ENCODE results near the gene SERPINE1.
"Not testable (repeated sequence)": the region's sequence is repeated elsewhere in the genome, so short reads cannot be mapped to it uniquely, and the experiment has no call there.

Gene SERPINE1

GRCh38 chr7:101102026-101102425, 24.9 kb upstream of the SERPINE1 start:
- no peak for DNase-seq (ENCODE audit: low spot score)

GRCh38 chr7:101103701-101104100, 23.2 kb upstream of the SERPINE1 start:
- not testable (repeated sequence) for DNase-seq (ENCODE audit: low spot score)

DNA sequence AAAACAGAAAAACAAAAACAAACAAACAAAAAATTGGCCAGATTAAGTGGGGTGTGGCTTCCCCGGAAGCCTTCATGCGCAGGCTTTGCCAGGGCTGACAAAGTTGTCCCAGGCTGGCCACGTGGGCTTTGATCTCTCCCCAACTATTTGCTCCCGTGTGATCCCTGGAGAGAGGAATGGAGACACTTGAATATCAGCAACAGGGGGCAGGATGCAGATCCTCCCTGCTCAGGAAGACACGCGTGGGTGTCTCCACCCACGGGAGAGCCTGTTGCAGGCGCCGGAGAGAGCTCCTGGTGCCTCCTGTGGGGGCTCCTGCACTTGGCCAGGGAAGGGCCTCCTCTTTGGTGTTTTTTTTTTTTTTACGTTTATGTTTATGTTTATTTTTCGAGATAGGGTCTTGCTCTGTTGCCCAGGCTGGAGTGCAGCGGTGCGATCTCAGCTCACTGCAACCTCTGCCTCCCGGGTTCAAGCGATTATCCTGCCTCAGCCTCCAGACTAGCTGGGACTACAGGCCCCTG, 22.7 kb upstream of the SERPINE1 start:
- DNase-seq (ENCODE audit: low spot score): no peak

DNA sequence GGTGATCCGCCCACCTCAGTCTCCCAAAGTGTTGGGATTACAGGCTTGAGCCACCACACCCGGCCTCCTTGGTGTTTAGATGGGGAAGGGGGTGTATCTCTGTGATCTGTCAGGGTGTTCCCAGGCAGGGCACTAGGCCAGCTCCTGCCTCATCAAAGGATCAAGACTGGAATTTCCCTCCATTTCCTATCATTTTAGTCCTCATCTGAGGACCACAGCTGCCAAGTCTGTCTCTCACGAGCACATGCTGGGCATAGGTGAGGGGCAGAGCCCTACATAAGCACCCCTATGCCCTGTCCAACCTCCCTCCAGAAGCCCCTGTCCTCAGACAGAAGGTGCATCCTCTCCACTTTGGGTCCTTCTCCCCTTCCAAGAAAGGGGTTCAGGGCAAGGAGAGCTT, 22.1 kb upstream of the SERPINE1 start:
- no peak for DNase-seq (ENCODE audit: low spot score)

DNA sequence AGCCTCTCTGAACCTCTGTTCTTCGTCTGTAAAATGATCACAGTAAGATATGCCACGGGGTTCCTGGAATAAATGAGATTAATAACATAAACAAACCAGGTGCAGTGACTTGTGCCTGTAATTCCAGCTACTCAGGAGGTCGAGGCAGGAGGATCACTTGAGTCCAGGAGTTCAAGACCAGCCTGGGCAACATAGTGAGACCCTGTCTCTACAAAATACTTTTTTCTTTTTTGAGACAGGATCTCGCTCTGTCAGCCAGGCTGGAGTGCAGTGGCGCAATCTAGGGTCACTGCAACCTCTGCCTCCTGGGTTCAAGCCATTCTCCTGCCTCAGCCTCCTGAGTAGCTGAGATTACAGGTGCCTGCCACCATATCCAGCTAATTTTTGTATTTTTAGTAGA, 21.7 kb upstream of the SERPINE1 start:
- DNase-seq (ENCODE audit: low spot score): not testable (repeated sequence)

- DNase-seq (ENCODE audit: low spot score): no peak
Measured at GRCh38 chr7:101106386-101106785, 20.5 kb upstream of the SERPINE1 start.

DNA sequence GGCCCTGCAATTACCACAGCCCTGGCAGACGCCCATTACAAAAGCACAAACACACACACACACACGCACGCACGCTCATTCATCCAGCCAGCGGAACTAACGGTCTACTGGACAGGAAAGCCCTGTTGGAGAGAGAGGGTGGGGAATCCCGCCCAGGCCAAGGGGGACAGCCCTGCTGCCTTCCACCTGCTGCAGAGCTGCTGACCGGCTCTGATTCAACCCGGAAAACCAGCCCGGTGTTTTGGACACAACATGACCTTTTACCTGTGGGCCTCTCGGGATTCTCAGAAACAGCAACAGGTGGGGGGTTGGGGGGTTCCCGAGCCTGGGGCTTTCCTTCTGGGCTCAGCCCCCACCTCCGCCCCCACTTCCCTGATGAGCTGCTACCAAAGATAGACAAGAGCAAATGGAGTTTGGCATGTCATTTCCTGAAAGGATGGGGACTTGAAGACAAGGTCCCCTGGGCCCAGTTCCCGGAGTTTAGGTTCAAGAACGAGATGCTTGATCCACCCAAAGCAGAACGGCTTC, 18.5 kb upstream of the SERPINE1 start:
- no peak for DNase-seq (ENCODE audit: low spot score)

DNA sequence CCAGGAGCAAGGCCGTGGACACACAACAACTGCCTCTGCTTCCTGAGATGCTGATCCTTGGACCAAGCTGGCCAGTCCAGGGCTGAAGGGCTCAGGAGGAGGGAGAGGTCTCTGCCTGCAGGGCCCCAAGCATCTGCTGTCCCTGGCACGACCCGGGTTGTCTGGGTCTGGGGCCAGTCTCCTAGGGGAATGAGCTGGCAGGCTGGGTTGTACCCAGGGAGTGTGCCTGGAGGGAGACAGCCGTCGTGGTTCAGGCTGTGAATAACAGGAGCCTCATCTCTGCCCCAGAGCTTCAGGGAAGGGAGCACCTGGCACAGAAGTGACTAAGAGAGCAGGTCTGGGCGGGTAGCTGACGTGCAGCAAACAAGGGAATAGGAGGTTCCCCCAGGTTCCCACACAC, 17.9 kb upstream of the SERPINE1 start:
- no peak for DNase-seq (ENCODE audit: low spot score)

DNA sequence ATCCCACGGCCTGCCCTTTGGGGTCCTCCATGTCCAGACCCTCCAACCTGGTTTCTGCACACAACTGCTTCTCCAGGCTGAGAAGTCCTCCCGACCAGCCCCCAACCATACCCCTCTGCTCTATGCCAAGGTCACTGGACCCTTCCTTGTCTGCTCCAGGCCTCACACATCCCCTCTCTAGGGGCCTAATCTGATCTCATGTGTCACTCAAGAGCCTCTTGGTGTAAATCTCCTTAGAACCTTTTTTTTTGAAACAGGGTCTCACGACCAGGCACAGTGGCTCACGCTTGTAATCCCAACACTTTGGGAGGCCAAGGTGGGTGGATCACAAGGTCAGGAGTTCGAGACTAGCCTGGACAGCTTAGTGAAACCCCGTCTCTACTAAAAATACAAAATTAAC, 17.5 kb upstream of the SERPINE1 start:
- DNase-seq (ENCODE audit: low spot score): no peak

GRCh38 chr7:101111261-101111660, 15.6 kb upstream of the SERPINE1 start:
- DNase-seq (ENCODE audit: low spot score): no peak

GRCh38 chr7:101112233-101112632, 14.7 kb upstream of the SERPINE1 start:
- no peak for DNase-seq (ENCODE audit: low spot score)

- DNase-seq (ENCODE audit: low spot score): not testable (repeated sequence)
Measured at GRCh38 chr7:101113140-101113539, 13.8 kb upstream of the SERPINE1 start.

DNA sequence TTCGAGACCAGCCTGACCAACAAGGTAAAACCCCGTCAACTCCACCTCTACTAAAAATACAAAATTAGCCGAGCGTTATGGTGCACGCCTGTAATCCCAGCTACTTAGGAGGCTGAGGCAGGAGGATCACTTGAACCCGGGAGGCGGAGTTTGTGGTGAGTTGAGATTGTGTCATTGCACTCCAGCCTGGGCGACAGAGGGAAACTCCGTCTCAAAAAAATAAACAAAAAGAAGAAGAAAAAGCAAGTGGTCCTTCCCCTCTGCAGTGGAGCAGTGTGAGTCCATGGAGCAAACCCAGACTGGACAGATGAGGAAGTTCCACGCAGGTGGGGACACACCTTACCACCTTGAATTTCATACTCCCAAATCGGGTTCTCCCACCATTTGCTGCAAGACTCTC, 13.1 kb upstream of the SERPINE1 start:
- DNase-seq (ENCODE audit: low spot score): no peak

GRCh38 chr7:101114492-101114891, 12.4 kb upstream of the SERPINE1 start:
- no peak for DNase-seq (ENCODE audit: low spot score)

DNA sequence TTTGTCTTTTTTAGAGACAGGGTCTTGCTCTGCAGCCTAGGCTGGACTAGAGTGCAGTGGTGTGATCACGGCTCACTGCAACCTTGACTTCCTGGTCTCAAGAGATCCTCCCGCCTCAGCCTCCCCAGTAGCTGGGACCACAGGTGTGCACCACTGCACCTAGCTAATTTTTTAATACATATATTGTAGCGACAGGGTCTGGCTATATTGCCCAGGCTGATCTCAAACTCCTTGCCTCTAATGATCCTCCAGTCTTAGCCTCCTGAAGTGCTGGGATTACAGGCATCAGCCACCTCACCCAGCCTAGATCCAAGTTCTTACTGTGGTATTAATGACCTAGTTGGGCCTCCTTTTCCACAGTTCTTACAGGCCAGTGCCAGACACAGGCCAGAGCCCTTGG, 11.7 kb upstream of the SERPINE1 start:
- no peak for DNase-seq (ENCODE audit: low spot score)

DNA sequence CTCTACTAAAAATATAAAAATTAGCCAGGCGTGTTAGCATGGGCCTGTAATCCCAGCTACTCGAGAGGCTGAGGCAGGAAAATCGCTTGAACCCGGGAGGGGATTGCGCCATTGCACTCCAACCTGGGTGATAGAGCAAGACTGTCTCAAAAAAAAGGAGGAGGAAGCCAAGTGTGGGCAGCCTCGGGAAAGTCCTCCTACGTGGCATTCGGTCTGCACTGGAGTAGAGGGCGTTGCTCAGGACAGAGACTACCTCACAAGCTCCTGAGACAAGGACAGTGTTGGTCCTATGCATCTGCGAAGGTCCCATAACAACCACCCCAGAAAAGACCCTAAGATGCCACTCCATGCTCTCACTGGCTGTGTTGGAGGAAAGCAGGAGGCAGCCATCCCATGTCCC, 10.0 kb upstream of the SERPINE1 start:
- DNase-seq (ENCODE audit: low spot score): no peak

DNA sequence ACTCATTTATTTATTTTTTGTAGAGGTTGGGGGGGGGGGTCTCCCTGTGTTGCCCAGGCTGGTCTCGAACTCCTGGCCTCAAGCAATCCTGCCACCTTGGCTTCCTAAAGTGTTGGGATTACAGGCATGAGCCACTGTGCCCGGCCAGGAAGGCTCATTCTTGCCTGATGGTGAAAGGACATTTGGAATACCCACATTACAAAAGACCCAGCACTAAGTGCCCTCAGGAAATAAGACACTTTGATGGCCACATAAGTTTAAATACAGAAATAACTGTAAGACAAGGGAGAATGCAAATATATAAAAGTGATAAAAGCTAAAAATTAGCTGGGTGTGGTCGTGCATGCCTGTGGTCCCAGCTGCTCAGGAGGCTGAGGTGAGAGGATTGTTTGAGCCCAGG, 8.0 kb upstream of the SERPINE1 start:
- DNase-seq (ENCODE audit: low spot score): no peak

GRCh38 chr7:101119876-101120275, 7.0 kb upstream of the SERPINE1 start:
- DNase-seq (ENCODE audit: low spot score): no peak

DNA sequence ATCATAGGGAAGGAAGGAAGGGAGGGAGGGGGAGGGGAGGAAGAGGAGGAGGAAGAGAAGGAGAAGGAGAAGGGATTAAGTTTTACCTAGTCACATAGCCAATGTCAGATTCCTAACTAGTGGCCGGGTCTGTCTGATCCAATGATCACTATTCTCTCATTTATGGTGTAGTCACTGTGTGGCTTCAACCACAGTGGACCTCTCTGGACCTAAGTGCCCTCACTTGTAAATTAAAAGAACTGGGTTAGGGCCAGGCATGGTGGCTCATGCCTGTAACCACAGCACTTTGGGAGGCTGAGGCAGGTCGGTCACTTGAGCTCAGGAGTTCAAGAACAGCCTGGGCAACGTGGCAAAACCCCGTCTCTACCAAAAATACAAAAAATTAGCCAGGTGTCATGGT, 6.6 kb upstream of the SERPINE1 start:
- no peak for DNase-seq (ENCODE audit: low spot score)

- DNase-seq (ENCODE audit: low spot score): not testable (repeated sequence)
Measured at GRCh38 chr7:101121631-101121990, 5.3 kb upstream of the SERPINE1 start.

DNA sequence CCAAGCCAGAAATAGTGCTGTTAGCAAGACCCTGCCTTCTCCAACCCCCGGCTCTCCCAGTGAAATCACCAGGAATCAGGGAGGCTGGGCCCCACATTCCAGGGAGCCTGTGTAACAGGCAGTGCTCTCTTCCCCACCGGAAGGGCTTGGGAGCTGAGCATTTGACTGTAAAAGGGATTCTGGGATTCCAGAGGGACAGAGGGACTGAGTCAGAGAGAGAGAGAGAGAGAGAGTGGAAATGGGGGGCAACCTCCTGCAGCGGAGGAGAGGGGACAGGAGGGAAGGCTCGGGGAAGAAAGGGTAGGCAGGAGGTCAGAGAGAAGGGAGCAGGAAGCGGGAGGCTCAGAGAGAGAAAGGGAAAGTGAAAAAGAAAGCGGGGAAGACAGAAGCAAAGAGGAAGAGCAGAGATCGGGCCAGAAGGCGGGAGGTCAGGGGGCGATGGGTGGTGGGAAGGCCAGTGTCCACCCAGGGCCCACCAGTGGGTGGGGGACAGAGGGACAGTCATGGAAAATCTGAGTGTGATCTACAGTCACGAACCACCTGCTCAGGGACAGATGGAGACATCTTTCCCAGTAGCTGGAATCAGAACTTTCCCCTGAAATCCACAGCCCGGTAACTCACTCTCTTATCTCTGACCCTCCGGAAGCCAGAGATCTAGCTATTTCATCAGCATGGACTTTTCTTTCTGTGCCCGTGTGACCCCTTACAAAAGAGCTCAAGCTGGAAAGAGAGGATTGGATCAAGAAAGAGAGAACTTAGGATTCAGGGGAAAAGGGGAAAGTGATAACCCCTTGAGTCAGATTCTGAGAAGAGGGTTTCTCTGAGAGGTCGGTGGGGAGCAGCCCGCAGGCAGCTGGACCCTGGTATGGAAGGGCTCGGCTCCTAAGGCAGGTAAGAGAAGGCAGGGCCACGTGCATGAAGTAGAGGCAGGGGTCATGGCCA, 4.6 kb upstream of the SERPINE1 start:
- peak; percentile 88 for DNase-seq (ENCODE audit: low spot score)

DNA sequence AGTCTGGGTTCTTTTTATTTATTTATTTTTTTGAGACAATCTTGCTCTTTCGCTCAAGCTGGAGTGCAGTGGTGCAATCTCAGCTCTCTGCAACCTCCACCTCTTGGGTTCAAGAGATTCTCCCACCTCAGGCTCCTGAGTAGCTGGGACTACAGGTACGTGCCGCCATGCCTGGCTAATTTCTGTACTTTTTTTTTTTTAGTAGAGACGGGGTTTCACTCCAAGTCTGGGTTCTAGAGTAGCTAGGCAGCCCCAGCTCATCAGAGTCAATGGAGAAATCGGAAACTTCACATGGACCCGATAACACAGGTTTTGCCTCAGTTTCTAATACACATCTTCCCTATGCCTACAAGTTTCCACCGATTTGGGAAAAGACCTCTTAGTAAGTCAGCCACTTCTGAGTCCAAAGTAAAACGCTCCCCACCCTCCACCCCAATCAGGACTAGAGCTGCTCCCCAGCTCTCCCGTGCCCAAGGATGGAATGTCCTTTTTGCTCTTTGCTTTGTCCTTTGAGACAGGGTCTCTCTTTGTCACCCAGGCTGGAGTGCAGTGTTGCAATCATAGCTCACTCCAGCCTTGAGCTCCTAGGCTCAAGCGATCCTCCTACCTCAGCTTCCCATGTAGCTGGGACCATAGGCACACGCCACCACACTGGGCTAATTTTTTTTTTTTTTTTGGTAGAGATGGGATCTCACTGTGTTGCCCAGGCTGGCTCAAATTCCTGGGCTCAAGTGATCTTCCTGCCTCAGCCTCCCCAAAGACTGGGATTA, 3.8 kb upstream of the SERPINE1 start:
- no peak for DNase-seq (ENCODE audit: low spot score)

- DNase-seq (ENCODE audit: low spot score): no peak
Measured at GRCh38 chr7:101123703-101124068, 3.2 kb upstream of the SERPINE1 start.
